CD4-positive, CD25-positive, alpha-beta regulatory T cell (primary cell): ENCODE measurements around the gene TTLL9. TPM values are rescaled to one million over a fixed set of nuclear protein-coding genes. Genes with fewer than 3 reads are reported as not detected.
"Not testable (repeated sequence)": the region's sequence is repeated elsewhere in the genome, so short reads cannot be mapped to it uniquely, and the experiment has no call there.

ENCODE experiments used
- ATAC-seq, 2 donors: fragments of 150-1000 bp; cut with Tn5 transposase; one replicate each; pipeline ENCODE4 v1.10.0; 2021; ENCODE audit warnings: low read depth in 2 of 2, moderate number of reproducible peaks in 2 of 2, moderate library complexity in 1 of 2
- DNase-seq, 3 donors: peaks; one replicate each; pipeline versions ENCODE4 v3.0.0 to v3.0.0-alpha.2; 2012 to 2022; ENCODE audit warnings: mixed read lengths in 1 of 3
- H3K27ac ChIP-seq: one replicate; pipeline ENCODE4 v1.7.0; 2013; ENCODE audit warnings: mild to moderate bottlenecking, low read length; ENCODE audit not compliant: insufficient read depth, poor library complexity, severe bottlenecking
- H3K27me3 ChIP-seq: one replicate; pipeline ENCODE4 v1.7.0; 2013; ENCODE audit warnings: low read length; ENCODE audit not compliant: control insufficient read depth, insufficient read depth
- H3K36me3 ChIP-seq: one replicate; pipeline ENCODE4 v1.7.0; 2013; ENCODE audit warnings: mild to moderate bottlenecking, low read length, moderate library complexity; ENCODE audit not compliant: control insufficient read depth, insufficient read depth
- H3K4me1 ChIP-seq: 2 replicates; pipeline ENCODE4 v1.7.0; 2013; ENCODE audit warnings: mild to moderate bottlenecking, low read length; ENCODE audit not compliant: insufficient read depth, control insufficient read depth, poor library complexity, severe bottlenecking
- H3K4me3 ChIP-seq: one replicate; pipeline ENCODE4 v1.7.0; 2013; ENCODE audit warnings: low read depth, mild to moderate bottlenecking, low read length, moderate library complexity
- H3K9me3 ChIP-seq, 2 experiments: 1 replicate in 1 of 2; 2 replicates in 1 of 2; pipeline ENCODE4 v1.7.0; 2013; ENCODE audit warnings: low read length in 2 of 2, mild to moderate bottlenecking in 1 of 2, moderate library complexity in 1 of 2; ENCODE audit not compliant: control insufficient read depth in 2 of 2
- H3K27ac Mint-ChIP-seq, 3 donors: one replicate each; pipeline ENCODE4 v1.8.0; 2020 to 2022; ENCODE audit warnings: mild to moderate bottlenecking in 3 of 3, mixed read lengths in 3 of 3, moderate library complexity in 2 of 3
- H3K27me3 Mint-ChIP-seq: one replicate; pipeline ENCODE4 v1.8.0; 2022; ENCODE audit warnings: mild to moderate bottlenecking, mixed read lengths
- H3K36me3 Mint-ChIP-seq: one replicate; pipeline ENCODE4 v1.8.0; 2020; ENCODE audit warnings: mixed read lengths
- H3K4me1 Mint-ChIP-seq, 4 donors: one replicate each; pipeline ENCODE4 v1.8.0; 2020 to 2022; ENCODE audit warnings: mixed read lengths in 4 of 4, mild to moderate bottlenecking in 1 of 4
- H3K4me3 Mint-ChIP-seq, 4 donors: one replicate each; pipeline ENCODE4 v1.8.0; 2020 to 2022; ENCODE audit warnings: mild to moderate bottlenecking in 4 of 4, mixed read lengths in 4 of 4, moderate library complexity in 3 of 4
- H3K9me3 Mint-ChIP-seq, 7 donors: one replicate each; pipeline ENCODE4 v1.8.0; 2020 to 2022; ENCODE audit warnings: mixed read lengths in 7 of 7, mild to moderate bottlenecking in 3 of 7, moderate library complexity in 2 of 7
- polyA plus RNA-seq, 4 donors: library from polyadenylated mRNA; unstranded; fragments of 300-500 nt; fragmentation: Illumina TruSeq; gene quantifications; one replicate each; pipeline ENCODE4 v1.2.3, GENCODE V29; 2021
- total RNA-seq: library from RNA; stranded (reverse); gene quantifications from one replicate; pipeline ENCODE4 v1.2.3, GENCODE V29; 2022

Gene TTLL9
- total and polyA plus RNA-seq, 5 donors from 2014 or later, result not detected

GRCh38 chr20:31827059-31827458 is 43.4 kb upstream of the TTLL9 start:
- H3K4me3 Mint-ChIP-seq, result no peak overlapping the region
- H3K27ac ChIP-seq, result no peak overlapping the region
- no peaks in the 10 kb centered on the region for H3K36me3 ChIP-seq
- H3K27ac Mint-ChIP-seq, result no peak overlapping the region
- no peaks in the 10 kb centered on the region for H3K36me3 Mint-ChIP-seq
- no peaks in the 10 kb centered on the region for H3K9me3 Mint-ChIP-seq
- no peaks in the 10 kb centered on the region for H3K9me3 ChIP-seq
- H3K4me1 ChIP-seq, result peaks cover 6% of the 10 kb centered on the region
- ATAC-seq (no peak), DNase-seq (no peak)
- no peaks in the 10 kb centered on the region for H3K27me3 ChIP-seq
- H3K4me1 Mint-ChIP-seq, result peaks cover 0 to 13% (median 1%) of the 10 kb centered on the region in 4 donors
- no peaks in the 10 kb centered on the region for H3K27me3 Mint-ChIP-seq
- H3K4me3 ChIP-seq, result no peak overlapping the region

- not testable (repeated sequence) for H3K27ac Mint-ChIP-seq, H3K4me1 Mint-ChIP-seq, H3K36me3 Mint-ChIP-seq, H3K4me3 ChIP-seq, H3K9me3 ChIP-seq, H3K4me3 Mint-ChIP-seq, ATAC-seq, H3K9me3 Mint-ChIP-seq, H3K36me3 ChIP-seq, DNase-seq, H3K27ac ChIP-seq, H3K27me3 Mint-ChIP-seq, H3K27me3 ChIP-seq, H3K4me1 ChIP-seq
Measured at GRCh38 chr20:31828016-31828415, 42.4 kb upstream of the TTLL9 start.

- Mint-ChIP-seq H3K36me3 (no peaks in the 10 kb centered on the region), H3K27me3 (no peaks in the 10 kb centered on the region), H3K9me3 (no peaks in the 10 kb centered on the region), H3K4me3 (no peak overlapping the region), H3K4me1 (peaks cover 0 to 2% (median 0%) of the 10 kb centered on the region in 4 donors), H3K27ac (no peak overlapping the region)
- Histone ChIP-seq H3K4me1 (no peaks in the 10 kb centered on the region), H3K9me3 (no peaks in the 10 kb centered on the region), H3K27me3 (no peaks in the 10 kb centered on the region), H3K4me3 (no peak overlapping the region), H3K36me3 (no peaks in the 10 kb centered on the region), H3K27ac (no peak overlapping the region)
- ATAC-seq (no peak), DNase-seq (no peak)
Measured at GRCh38 chr20:31829731-31830130, 40.7 kb upstream of the TTLL9 start.

GRCh38 chr20:31830406-31830981 is 39.9 kb upstream of the TTLL9 start:
- no peak overlapping the region for H3K27ac Mint-ChIP-seq
- no peaks in the 10 kb centered on the region for H3K9me3 Mint-ChIP-seq
- H3K4me1 ChIP-seq, result no peaks in the 10 kb centered on the region
- H3K4me3 Mint-ChIP-seq, result no peak overlapping the region
- no peaks in the 10 kb centered on the region for H3K27me3 ChIP-seq
- DNase-seq, result no peak
- no peaks in the 10 kb centered on the region for H3K36me3 Mint-ChIP-seq
- no peak overlapping the region for H3K27ac ChIP-seq
- H3K4me3 ChIP-seq, result no peak overlapping the region
- H3K36me3 ChIP-seq, result no peaks in the 10 kb centered on the region
- ATAC-seq, result no peak
- no peaks in the 10 kb centered on the region for H3K9me3 ChIP-seq
- H3K4me1 Mint-ChIP-seq, result peaks cover 0 to 2% (median 0%) of the 10 kb centered on the region in 4 donors
- no peaks in the 10 kb centered on the region for H3K27me3 Mint-ChIP-seq

GRCh38 chr20:31831211-31831610 is 39.2 kb upstream of the TTLL9 start:
- H3K36me3 Mint-ChIP-seq, result no peaks in the 10 kb centered on the region
- H3K9me3 ChIP-seq, result no peaks in the 10 kb centered on the region
- DNase-seq (no peak), ATAC-seq (no peak)
- H3K4me1 ChIP-seq, result peaks cover 6% of the 10 kb centered on the region
- H3K27me3 Mint-ChIP-seq, result no peaks in the 10 kb centered on the region
- H3K27me3 ChIP-seq, result no peaks in the 10 kb centered on the region
- H3K9me3 Mint-ChIP-seq, result no peaks in the 10 kb centered on the region
- H3K27ac ChIP-seq, result no peak overlapping the region
- H3K4me3 ChIP-seq, result no peak overlapping the region
- peaks cover 0 to 4% (median 2%) of the 10 kb centered on the region in 4 donors for H3K4me1 Mint-ChIP-seq
- no peaks in the 10 kb centered on the region for H3K36me3 ChIP-seq
- H3K4me3 Mint-ChIP-seq, result no peak overlapping the region
- H3K27ac Mint-ChIP-seq, result no peak overlapping the region

- no peak overlapping the region for H3K4me3 ChIP-seq
- peaks cover 0 to 8% (median 3%) of the 10 kb centered on the region in 4 donors for H3K4me1 Mint-ChIP-seq
- H3K4me1 ChIP-seq, result peaks cover 8% of the 10 kb centered on the region
- H3K27me3 ChIP-seq, result no peaks in the 10 kb centered on the region
- no peak overlapping the region for H3K27ac ChIP-seq
- H3K9me3 Mint-ChIP-seq, result no peaks in the 10 kb centered on the region
- DNase-seq, result no peak
- H3K9me3 ChIP-seq, result no peaks in the 10 kb centered on the region
- ATAC-seq, result no peak
- H3K27me3 Mint-ChIP-seq, result no peaks in the 10 kb centered on the region
- no peaks in the 10 kb centered on the region for H3K36me3 ChIP-seq
- H3K4me3 Mint-ChIP-seq, result no peak overlapping the region
- no peaks in the 10 kb centered on the region for H3K36me3 Mint-ChIP-seq
- H3K27ac Mint-ChIP-seq, result no peak overlapping the region
Measured at GRCh38 chr20:31831771-31832306, 38.6 kb upstream of the TTLL9 start.

GRCh38 chr20:31833130-31833930 is 37.1 kb upstream of the TTLL9 start:
- no peaks in the 10 kb centered on the region for H3K9me3 Mint-ChIP-seq
- no peaks in the 10 kb centered on the region for H3K36me3 ChIP-seq
- no peaks in the 10 kb centered on the region for H3K27me3 ChIP-seq
- H3K4me3 Mint-ChIP-seq, result peak overlapping the region in 1 of 4 donors; percentile 61
- no peak overlapping the region for H3K27ac ChIP-seq
- peak in 1 of 2 donors; percentile 37 for ATAC-seq
- peak; percentile 23 to 34 (median 33) for DNase-seq
- H3K36me3 Mint-ChIP-seq, result no peaks in the 10 kb centered on the region
- H3K27ac Mint-ChIP-seq, result no peak overlapping the region
- no peaks in the 10 kb centered on the region for H3K9me3 ChIP-seq
- H3K4me1 ChIP-seq, result peaks cover 8% of the 10 kb centered on the region
- no peaks in the 10 kb centered on the region for H3K27me3 Mint-ChIP-seq
- H3K4me1 Mint-ChIP-seq, result peaks cover 0 to 7% (median 3%) of the 10 kb centered on the region in 4 donors
- H3K4me3 ChIP-seq, result no peak overlapping the region
